A204.1 (cell line): ENCODE data around the gene FOS.
"Not testable (repeated sequence)": the region's sequence is repeated elsewhere in the genome, so short reads cannot be mapped to it uniquely, and the experiment has no call there.

Experiments
- FAIRE-seq: peaks from 2 replicates; lab custom pipeline; 2012; peaks lifted over from hg19 to GRCh38; lab: Jason Lieb, UNC

The FOS gene

GRCh38 chr14:75277008-75277814 lies 1.4 kb upstream of the FOS start:
- FAIRE-seq: no peak

GRCh38 chr14:75277815-75278421 lies 710 bp upstream of the FOS start:
- no peak for FAIRE-seq

GRCh38 chr14:75279153-75279762 lies 630 bp downstream of the FOS start:
- no peak for FAIRE-seq

GRCh38 chr14:75279763-75280290 lies 1.2 kb downstream of the FOS start:
- no peak for FAIRE-seq

- FAIRE-seq: no peak
Observed at GRCh38 chr14:75280291-75280830, 1.7 kb downstream of the FOS start.

GRCh38 chr14:75280831-75281653 lies 2.4 kb downstream of the FOS start:
- FAIRE-seq: no peak

GRCh38 chr14:75281654-75282019 lies 3.0 kb downstream of the FOS start:
- FAIRE-seq: no peak

GRCh38 chr14:75282170-75282554 lies 3.5 kb downstream of the FOS start:
- no peak for FAIRE-seq

- not testable (repeated sequence) for FAIRE-seq
Observed at GRCh38 chr14:75282555-75283161, 4.0 kb downstream of the FOS start.

GRCh38 chr14:75283162-75283832 lies 4.7 kb downstream of the FOS start:
- FAIRE-seq: no peak

- FAIRE-seq: no peak
Observed at GRCh38 chr14:75283833-75284563, 5.4 kb downstream of the FOS start.

- no peak for FAIRE-seq
Observed at GRCh38 chr14:75285331-75285730, 6.7 kb downstream of the FOS start.

GRCh38 chr14:75286313-75286712 lies 7.7 kb downstream of the FOS start:
- FAIRE-seq: no peak

GRCh38 chr14:75289840-75290388 lies 11.3 kb downstream of the FOS start:
- FAIRE-seq: no peak

GRCh38 chr14:75290851-75291250 lies 12.2 kb downstream of the FOS start:
- FAIRE-seq: no peak

GRCh38 chr14:75291331-75291730 lies 12.7 kb downstream of the FOS start:
- no peak for FAIRE-seq

- FAIRE-seq: no peak
Observed at GRCh38 chr14:75292101-75292563, 13.5 kb downstream of the FOS start.

GRCh38 chr14:75292886-75293285 lies 14.3 kb downstream of the FOS start:
- no peak for FAIRE-seq

- FAIRE-seq: no peak
Observed at GRCh38 chr14:75293920-75294648, 15.5 kb downstream of the FOS start.
